ENCODE measurements around the gene CLSTN2. TPM values are rescaled to one million over a fixed set of nuclear protein-coding genes. Genes with fewer than 3 reads are reported as not detected.
A peak's percentile ranks its signal among the peaks of the same experiment; 100 is the strongest.

CLSTN2 gene
- total RNA-seq, 1 experiment from 2014 or later = not detected

DNA sequence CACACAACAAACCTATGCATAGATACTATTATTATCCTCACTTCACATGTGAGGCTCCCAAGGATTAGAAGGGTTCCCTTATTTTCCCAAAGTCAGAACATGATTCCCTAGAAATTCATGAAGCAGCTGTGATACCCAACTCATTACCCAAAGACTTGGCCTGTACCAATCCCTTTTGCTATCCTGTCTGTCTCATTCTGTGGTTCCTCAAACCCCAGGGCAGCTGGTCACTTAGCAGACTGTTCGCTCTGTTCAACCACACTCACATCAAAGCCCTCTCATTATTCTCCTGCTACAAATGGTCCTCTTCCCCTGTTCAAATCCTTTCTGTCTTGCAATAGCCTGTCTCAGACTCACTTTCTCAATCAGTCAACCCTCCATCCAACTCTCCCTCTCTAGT is 588.6 kb downstream of the CLSTN2 start:
- Histone ChIP-seq H3K4me3 (ENCODE audit: low read length) (no peak overlapping the region), H3K9me2 (replicated peaks; ENCODE audit: low read length) (no peaks in the 10 kb centered on the region), H3K4me2 (ENCODE audit: low read length) (no peak overlapping the region), H3K4me1 (ENCODE audit: insufficient read depth, low read length) (peaks cover 4% of the 10 kb centered on the region), H2AFZ (ENCODE audit: low read length) (no peak overlapping the region), H3K27ac (ENCODE audit: low read length) (no peak overlapping the region), H3K9ac (ENCODE audit: low read length) (no peak overlapping the region), H4K20me1 (ENCODE audit: low read length) (no peaks in the 10 kb centered on the region), H3K27me3 (ENCODE audit: low read length) (no peaks in the 10 kb centered on the region), H3K36me3 (ENCODE audit: low read depth, low read length) (no peaks in the 10 kb centered on the region), H3K9me3 (ENCODE audit: low read length) (no peaks in the 10 kb centered on the region), H3K79me2 (ENCODE audit: low read length) (no peaks in the 10 kb centered on the region), H3F3A (ENCODE audit: low read length, unreplicated experiment) (no peaks in the 10 kb centered on the region)
- intact Hi-C loops (cut with micrococcal nuclease) = no loop called here
- TF ChIP-seq EZH2phosphoT487 (IDR thresholded peaks at IDR 0.05; ENCODE audit: borderline replicate concordance, low read length) (no peak), EZH2 (IDR thresholded peaks at IDR 0.05; ENCODE audit: low read length, unreplicated experiment) (no peak)
- TF ChIP-seq, protein P1, sequence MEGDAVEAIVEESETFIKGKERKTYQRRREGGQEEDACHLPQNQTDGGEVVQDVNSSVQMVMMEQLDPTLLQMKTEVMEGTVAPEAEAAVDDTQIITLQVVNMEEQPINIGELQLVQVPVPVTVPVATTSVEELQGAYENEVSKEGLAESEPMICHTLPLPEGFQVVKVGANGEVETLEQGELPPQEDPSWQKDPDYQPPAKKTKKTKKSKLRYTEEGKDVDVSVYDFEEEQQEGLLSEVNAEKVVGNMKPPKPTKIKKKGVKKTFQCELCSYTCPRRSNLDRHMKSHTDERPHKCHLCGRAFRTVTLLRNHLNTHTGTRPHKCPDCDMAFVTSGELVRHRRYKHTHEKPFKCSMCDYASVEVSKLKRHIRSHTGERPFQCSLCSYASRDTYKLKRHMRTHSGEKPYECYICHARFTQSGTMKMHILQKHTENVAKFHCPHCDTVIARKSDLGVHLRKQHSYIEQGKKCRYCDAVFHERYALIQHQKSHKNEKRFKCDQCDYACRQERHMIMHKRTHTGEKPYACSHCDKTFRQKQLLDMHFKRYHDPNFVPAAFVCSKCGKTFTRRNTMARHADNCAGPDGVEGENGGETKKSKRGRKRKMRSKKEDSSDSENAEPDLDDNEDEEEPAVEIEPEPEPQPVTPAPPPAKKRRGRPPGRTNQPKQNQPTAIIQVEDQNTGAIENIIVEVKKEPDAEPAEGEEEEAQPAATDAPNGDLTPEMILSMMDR (conservative IDR thresholded peaks at IDR 0.05; ENCODE audit: low read depth, low read length) = no peak
- DNase-seq = no peak
- no peak for ATAC-seq
- ChIA-PET CTCF (no interaction called here), POLR2A (ENCODE audit: unreplicated experiment) (no interaction called here)
- BruUV-seq (replicated peaks) = no TSS peak

DNA sequence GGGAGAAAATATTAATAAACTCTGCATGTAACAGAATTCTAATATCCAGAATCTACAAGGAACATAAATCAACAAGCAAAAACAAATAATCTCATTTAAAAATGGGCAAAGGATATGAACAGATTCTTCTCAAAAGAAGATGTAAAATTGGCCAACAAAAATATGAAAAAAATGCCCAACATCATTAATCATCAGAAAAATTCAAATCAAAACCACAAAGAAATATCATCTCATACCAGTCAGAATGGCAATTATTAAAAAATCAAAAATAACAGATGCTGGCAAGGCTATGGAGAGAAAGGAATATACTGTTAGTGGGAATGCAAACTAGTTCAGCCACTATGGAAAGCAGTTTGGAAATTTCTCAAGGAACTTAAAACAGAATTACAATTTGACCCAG is 592.2 kb downstream of the CLSTN2 start:
- Histone ChIP-seq H3K9me3 (ENCODE audit: low read length) (no peaks in the 10 kb centered on the region), H3F3A (ENCODE audit: low read length, unreplicated experiment) (no peaks in the 10 kb centered on the region), H3K9ac (ENCODE audit: low read length) (no peak overlapping the region), H3K9me2 (replicated peaks; ENCODE audit: low read length) (no peaks in the 10 kb centered on the region), H3K4me2 (ENCODE audit: low read length) (no peak overlapping the region), H4K20me1 (ENCODE audit: low read length) (no peaks in the 10 kb centered on the region), H3K36me3 (ENCODE audit: low read depth, low read length) (no peaks in the 10 kb centered on the region), H3K27ac (ENCODE audit: low read length) (no peak overlapping the region), H3K27me3 (ENCODE audit: low read length) (no peaks in the 10 kb centered on the region), H3K79me2 (ENCODE audit: low read length) (no peaks in the 10 kb centered on the region), H3K4me3 (ENCODE audit: low read length) (no peak overlapping the region), H3K4me1 (ENCODE audit: insufficient read depth, low read length) (peaks cover 21% of the 10 kb centered on the region), H2AFZ (ENCODE audit: low read length) (no peak overlapping the region)
- BruUV-seq (replicated peaks) = no TSS peak
- DNase-seq (no peak), ATAC-seq (no peak)
- TF ChIP-seq EZH2phosphoT487 (IDR thresholded peaks at IDR 0.05; ENCODE audit: borderline replicate concordance, low read length) (no peak), EZH2 (IDR thresholded peaks at IDR 0.05; ENCODE audit: low read length, unreplicated experiment) (no peak)
- TF ChIP-seq, protein P1 (conservative IDR thresholded peaks at IDR 0.05; ENCODE audit: low read depth, low read length) = no peak
- CTCF ChIA-PET = no interaction called here
- intact Hi-C loops (cut with micrococcal nuclease) = no loop called here
- POLR2A ChIA-PET (ENCODE audit: unreplicated experiment) = no interaction called here

DNA sequence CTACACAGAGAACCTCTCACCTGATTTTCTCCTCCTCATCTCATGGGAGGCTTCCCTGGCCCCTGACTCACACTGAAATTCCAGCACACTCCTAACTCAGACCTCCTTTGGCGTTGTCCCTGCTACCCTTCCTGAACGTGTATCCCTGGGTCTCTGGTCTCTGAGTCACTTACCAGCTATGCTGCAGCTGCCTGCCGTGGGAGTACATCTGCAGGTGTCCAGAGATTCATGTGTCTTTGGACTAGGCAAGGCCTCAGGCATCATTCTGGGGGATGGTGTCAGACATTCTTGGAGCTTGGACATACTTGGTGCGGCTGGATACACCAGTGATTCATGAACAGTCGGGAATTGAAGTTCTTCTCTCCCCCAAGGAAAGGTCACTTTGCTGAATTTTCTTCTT is 594.1 kb downstream of the CLSTN2 start:
- peak; percentile 89 for DNase-seq
- Histone ChIP-seq H3K79me2 (ENCODE audit: low read length) (no peaks in the 10 kb centered on the region), H3K4me1 (ENCODE audit: insufficient read depth, low read length) (peaks cover 21% of the 10 kb centered on the region), H3K9me2 (replicated peaks; ENCODE audit: low read length) (no peaks in the 10 kb centered on the region), H3F3A (ENCODE audit: low read length, unreplicated experiment) (no peaks in the 10 kb centered on the region), H3K4me3 (ENCODE audit: low read length) (no peak overlapping the region), H2AFZ (ENCODE audit: low read length) (no peak overlapping the region), H3K9me3 (ENCODE audit: low read length) (no peaks in the 10 kb centered on the region), H3K36me3 (ENCODE audit: low read depth, low read length) (no peaks in the 10 kb centered on the region), H3K9ac (ENCODE audit: low read length) (no peak overlapping the region), H3K27me3 (ENCODE audit: low read length) (no peaks in the 10 kb centered on the region), H3K4me2 (ENCODE audit: low read length) (peak overlapping the region; percentile 51; the same call in 1 of the 2 replicates), H4K20me1 (ENCODE audit: low read length) (no peaks in the 10 kb centered on the region), H3K27ac (ENCODE audit: low read length) (peak overlapping the region; percentile 44)
- TF ChIP-seq EZH2phosphoT487 (IDR thresholded peaks at IDR 0.05; ENCODE audit: borderline replicate concordance, low read length) (no peak), EZH2 (IDR thresholded peaks at IDR 0.05; ENCODE audit: low read length, unreplicated experiment) (no peak)
- TF ChIP-seq, protein P1 (conservative IDR thresholded peaks at IDR 0.05; ENCODE audit: low read depth, low read length) = no peak
- BruUV-seq (replicated peaks) = no TSS peak
- ATAC-seq = no peak
- ChIA-PET POLR2A (ENCODE audit: unreplicated experiment) (no interaction called here), CTCF (no interaction called here)
- intact Hi-C loops (cut with micrococcal nuclease) = no loop called here

All from PC-3 (cell line).